Psoas muscle (tissue), 8 donors: ENCODE results near the gene ABHD8. TPM values are rescaled to one million over a fixed set of nuclear protein-coding genes. Genes with fewer than 3 reads are reported as not detected.

Experiments
- ATAC-seq, 4 donors: fragments of 200-7000 bp; cut with Tn5 transposase; one replicate each; pipeline ENCODE4 v1.9.1; 2020; ENCODE audit warnings: moderate library complexity in 3 of 4, mild to moderate bottlenecking in 2 of 4
- DNase-seq, 2 donors: peaks; one replicate each; pipeline ENCODE4 v3.0.0-alpha.2; 2020
- H3K27ac ChIP-seq: fragments of 200-600 bp; one replicate; pipeline ENCODE4 v1.8.0; 2022
- H3K27me3 ChIP-seq, 3 donors: fragments of 200-600 bp in 1 of 3; one replicate each; pipeline versions ENCODE4 v1.6.1 to v1.8.0; 2013 to 2022; ENCODE audit warnings: low read length in 2 of 3, mild to moderate bottlenecking in 2 of 3, moderate library complexity in 1 of 3; ENCODE audit not compliant: insufficient read depth in 3 of 3
- H3K36me3 ChIP-seq, 2 donors: fragments of 200-600 bp in 1 of 2; one replicate each; pipeline versions ENCODE4 v1.6.1 to v1.8.0; 2013 to 2022; ENCODE audit warnings: low read depth in 1 of 2, mild to moderate bottlenecking in 1 of 2, moderate library complexity in 1 of 2; ENCODE audit not compliant: insufficient read depth in 1 of 2
- H3K4me1 ChIP-seq: fragments of 200-600 bp; one replicate; pipeline ENCODE4 v1.8.0; 2022
- H3K4me3 ChIP-seq: fragments of 200-600 bp; one replicate; pipeline ENCODE4 v1.8.0; 2022; ENCODE audit warnings: mild to moderate bottlenecking
- H3K9me3 ChIP-seq: fragments of 200-600 bp; one replicate; pipeline ENCODE4 v1.8.0; 2022
- WGBS, 3 donors: extraction: QIAGEN DNeasy Blood & Tissue Kit; methylation state at CpG; one replicate each; pipeline versions ENCODE4 v1.1.6 to v1.1.7; 2013; 5-methylcytosine and 5-hydroxymethylcytosine counted together
- intact Hi-C, 2 donors: fragments of 100-400 bp; cut with DNase I; formaldehyde crosslinking; loops; one replicate each; pipeline versions ENCODE4 v1.11.0 to v1.14.2; 2022
- polyA plus RNA-seq, 3 donors: library from polyadenylated mRNA; stranded (reverse); fragments of 200-250 nt; gene quantifications; one replicate each; pipeline ENCODE4 v1.2.3, GENCODE V29; 2013
- total RNA-seq, 4 donors: library from RNA; stranded (reverse); fragmentation: NEBNext Ultra II Directional in 2 of 4; extraction: Animal tissue kit (Norgen Biotek cat#: 25700) in 2 of 4; gene quantifications; one replicate each; pipeline versions ENCODE4 v1.2.1 to v1.2.4, GENCODE V29; 2021 to 2023
- TF ChIP-seq, protein P1 (sequence below): fragments of 200-600 bp; IDR thresholded peaks from one replicate; pipeline ENCODE4 v1.8.0; 2022; ENCODE audit warnings: antibody characterized with exemption
- donor health status: healthy with polysubstance abuse.
- donor health status: DM: no; HTN: no; CAD: no; lungs with moderate emphysema.
- donor health status: Bipolar disorder and iron deficiency.
- donor health status: healthy.
- donor health status: DM: yes; HTN: yes; CAD: no.
- donor health status: DM: no; HTN: no; CAD: no.
- donor health status: DM: no; HTN: no; CAD: no.
- donor health status: DM: yes; HTN: yes; CAD: no.

The ABHD8 gene
- total and polyA plus RNA-seq, 7 donors: 6.1 to 26.8 (median 12.3) TPM

GRCh38 chr19:17321655-17322489, 18.6 kb upstream of the ABHD8 start:
- TF ChIP-seq, protein P1, sequence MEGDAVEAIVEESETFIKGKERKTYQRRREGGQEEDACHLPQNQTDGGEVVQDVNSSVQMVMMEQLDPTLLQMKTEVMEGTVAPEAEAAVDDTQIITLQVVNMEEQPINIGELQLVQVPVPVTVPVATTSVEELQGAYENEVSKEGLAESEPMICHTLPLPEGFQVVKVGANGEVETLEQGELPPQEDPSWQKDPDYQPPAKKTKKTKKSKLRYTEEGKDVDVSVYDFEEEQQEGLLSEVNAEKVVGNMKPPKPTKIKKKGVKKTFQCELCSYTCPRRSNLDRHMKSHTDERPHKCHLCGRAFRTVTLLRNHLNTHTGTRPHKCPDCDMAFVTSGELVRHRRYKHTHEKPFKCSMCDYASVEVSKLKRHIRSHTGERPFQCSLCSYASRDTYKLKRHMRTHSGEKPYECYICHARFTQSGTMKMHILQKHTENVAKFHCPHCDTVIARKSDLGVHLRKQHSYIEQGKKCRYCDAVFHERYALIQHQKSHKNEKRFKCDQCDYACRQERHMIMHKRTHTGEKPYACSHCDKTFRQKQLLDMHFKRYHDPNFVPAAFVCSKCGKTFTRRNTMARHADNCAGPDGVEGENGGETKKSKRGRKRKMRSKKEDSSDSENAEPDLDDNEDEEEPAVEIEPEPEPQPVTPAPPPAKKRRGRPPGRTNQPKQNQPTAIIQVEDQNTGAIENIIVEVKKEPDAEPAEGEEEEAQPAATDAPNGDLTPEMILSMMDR: no peak
- H3K4me3 ChIP-seq: no peak overlapping the region
- ATAC-seq: peak in 1 of 4 donors; percentile 15
- H3K36me3 ChIP-seq: peaks cover 3 to 59% of the 10 kb centered on the region in 2 donors
- DNase-seq: no peak
- intact Hi-C loops: no loop called here
- no peaks in the 10 kb centered on the region for H3K27me3 ChIP-seq
- WGBS, 3 donors: 86 to 89% (median 86%) methylated on average over 17 to 19 of the region's 19 CpGs
- no peaks in the 10 kb centered on the region for H3K9me3 ChIP-seq
- H3K27ac ChIP-seq: no peak overlapping the region
- no peaks in the 10 kb centered on the region for H3K4me1 ChIP-seq

- H3K9me3 ChIP-seq: no peaks in the 10 kb centered on the region
- no peaks in the 10 kb centered on the region for H3K4me1 ChIP-seq
- DNase-seq (no peak), ATAC-seq (no peak)
- no peak overlapping the region for H3K27ac ChIP-seq
- no peaks in the 10 kb centered on the region for H3K27me3 ChIP-seq
- 73 to 80% (median 74%) methylated on average over 11 of the region's 11 CpGs for WGBS, 3 donors
- TF ChIP-seq, protein P1: no peak
- intact Hi-C loops: no loop called here
- H3K4me3 ChIP-seq: no peak overlapping the region
- H3K36me3 ChIP-seq: peaks cover 3 to 67% of the 10 kb centered on the region in 2 donors
Observed at GRCh38 chr19:17320435-17320834, 17.2 kb upstream of the ABHD8 start.

GRCh38 chr19:17319473-17320238, 16.4 kb upstream of the ABHD8 start:
- H3K27ac ChIP-seq: no peak overlapping the region
- H3K9me3 ChIP-seq: no peaks in the 10 kb centered on the region
- no peak for DNase-seq
- H3K36me3 ChIP-seq: peaks cover 3 to 68% of the 10 kb centered on the region in 2 donors
- WGBS, 3 donors: 89 to 93% (median 93%) methylated on average over 40 of the region's 40 CpGs
- intact Hi-C loops: no loop called here
- H3K27me3 ChIP-seq: no peaks in the 10 kb centered on the region
- TF ChIP-seq, protein P1: no peak
- no peaks in the 10 kb centered on the region for H3K4me1 ChIP-seq
- ATAC-seq: no peak
- H3K4me3 ChIP-seq: no peak overlapping the region

DNA sequence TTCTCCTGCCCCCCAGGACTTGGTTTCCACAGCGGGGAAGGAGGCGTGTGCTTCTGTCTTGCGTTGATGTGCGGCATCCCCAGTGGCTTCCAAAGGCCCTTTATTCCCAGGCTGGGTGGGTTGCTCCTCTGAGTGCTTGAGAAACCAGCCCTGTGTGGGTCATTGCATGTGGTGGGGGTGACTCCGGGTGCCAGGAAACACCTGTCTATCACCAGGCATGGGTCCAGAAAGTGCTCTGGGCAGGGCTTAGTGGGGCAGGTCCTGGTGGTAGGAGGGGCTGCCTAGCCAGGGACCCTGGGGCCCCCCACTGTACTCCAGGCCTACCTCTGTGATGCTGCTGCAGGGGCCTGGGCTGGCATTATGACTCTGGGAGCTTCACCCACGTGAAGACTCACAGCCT, 15.7 kb upstream of the ABHD8 start:
- no peak overlapping the region for H3K4me3 ChIP-seq
- 61 to 74% (median 66%) methylated on average over 6 of the region's 6 CpGs for WGBS, 3 donors
- DNase-seq: no peak
- H3K27me3 ChIP-seq: no peaks in the 10 kb centered on the region
- no peak overlapping the region for H3K27ac ChIP-seq
- ATAC-seq: no peak
- H3K4me1 ChIP-seq: no peaks in the 10 kb centered on the region
- TF ChIP-seq, protein P1: no peak
- intact Hi-C loops: no loop called here
- no peaks in the 10 kb centered on the region for H3K9me3 ChIP-seq
- H3K36me3 ChIP-seq: peaks cover 3 to 72% of the 10 kb centered on the region in 2 donors
